Ramos (cell line): ENCODE results near the gene C18orf32.

Source experiments
- in situ Hi-C: fragments of 300-500 bp; cut with MboI; formaldehyde crosslinking; loops from one replicate; pipeline ENCODE4 v1.14.3; 2022; ENCODE audit warnings: low sequenced_read_pairs; ENCODE audit not compliant: unreplicated experiment

Gene C18orf32

GRCh38 chr18:49441338-49441938 lies 45.6 kb downstream of the C18orf32 start:
- in situ Hi-C loops: loop anchor here (10.0 kb wide), 1 partner anchor 667 kb away; no protein-coding TSS in a partner anchor

GRCh38 chr18:49435170-49435569 lies 51.9 kb downstream of the C18orf32 start:
- in situ Hi-C loops: loop anchor here (5.0 to 10.0 kb wide), 2 partner anchors 413 to 760 kb away; no protein-coding TSS in a partner anchor

- in situ Hi-C loops: loop anchor here (10.0 kb wide), 1 partner anchor 758 kb away; no protein-coding TSS in a partner anchor
These were observed 54.4 kb downstream of the C18orf32 start for GRCh38 chr18:49432602-49433001.

GRCh38 chr18:49431165-49431962 lies 55.7 kb downstream of the C18orf32 start:
- in situ Hi-C loops: loop anchor here (10.0 kb wide), 1 partner anchor 757 kb away; no protein-coding TSS in a partner anchor
